ENCODE data around the gene UGT1A3.

UGT1A3 gene

DNA sequence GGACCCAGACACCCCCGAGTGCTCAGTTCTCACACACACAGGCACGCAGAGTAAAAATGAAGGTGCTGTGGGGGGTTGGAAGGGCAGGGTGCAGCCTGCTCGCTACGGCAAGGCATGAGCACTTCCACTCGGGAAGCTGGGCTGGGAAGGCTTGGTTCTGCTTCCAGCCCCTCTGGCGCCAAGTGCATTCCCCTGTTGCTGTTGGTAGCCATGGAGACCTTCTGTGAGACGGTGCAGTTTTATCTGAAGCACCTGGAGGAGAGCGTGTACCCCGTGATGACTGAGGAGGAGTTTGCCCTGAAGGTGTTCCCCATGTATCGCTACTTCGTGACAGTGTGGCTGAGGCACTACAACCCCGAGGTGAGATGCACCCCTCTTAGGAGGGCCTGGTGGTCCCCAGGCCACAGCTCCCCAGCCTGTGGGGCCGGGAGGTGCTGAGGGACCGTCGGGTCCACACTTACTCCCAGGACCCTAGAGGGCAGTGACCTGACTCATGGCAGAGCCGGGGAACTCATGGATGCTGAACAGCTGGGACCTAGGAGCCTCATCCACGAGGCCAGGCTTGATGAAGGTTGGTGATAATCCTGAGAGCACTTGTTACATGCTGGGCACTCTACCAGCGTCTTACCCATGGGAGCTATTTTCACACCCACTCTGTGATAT, 64.8 kb downstream of the UGT1A3 start:
- H3K9ac ChIP-seq (ENCODE audit: low read length), result no peak overlapping the region
- H3K4me1 ChIP-seq (ENCODE audit: insufficient read depth, low read length, severe bottlenecking), result peaks cover 21% of the 10 kb centered on the region
- H3K4me2 ChIP-seq (ENCODE audit: low read length), result peak overlapping the region; percentile 55; the same call in 1 of the 2 replicates
- H3K36me3 ChIP-seq (ENCODE audit: insufficient read depth, low read length), result no peaks in the 10 kb centered on the region
- no peaks in the 10 kb centered on the region; the same call in 1 of the 2 replicates for H3K27me3 ChIP-seq (ENCODE audit: insufficient read depth, low read length)
- no peaks in the 10 kb centered on the region for H3K9me2 ChIP-seq (ENCODE audit: low read depth, low read length)
- H3F3A ChIP-seq (ENCODE audit: insufficient read depth, low read length), result no peaks in the 10 kb centered on the region
- no peak overlapping the region for H2AFZ ChIP-seq (ENCODE audit: low read length)
- TF ChIP-seq CTCF (IDR thresholded peaks at IDR 0.05; ENCODE audit: low read length), result no peak
- no peak for TF ChIP-seq EZH2 (IDR thresholded peaks at IDR 0.05; ENCODE audit: borderline replicate concordance, low read length)
- H4K20me1 ChIP-seq (ENCODE audit: insufficient read depth, low read length), result no peaks in the 10 kb centered on the region
- H3K9me3 ChIP-seq (ENCODE audit: low read length), result no peaks in the 10 kb centered on the region
- no peaks in the 10 kb centered on the region for H3K79me2 ChIP-seq (ENCODE audit: insufficient read depth, low read length)
- no peak overlapping the region for H3K27ac ChIP-seq (ENCODE audit: low read depth, low read length, poor library complexity, severe bottlenecking)
- H3K4me3 ChIP-seq (ENCODE audit: low read depth, low read length, poor library complexity, severe bottlenecking), result peak overlapping the region; percentile 51

GRCh38 chr2:233794128-233794658, 65.4 kb downstream of the UGT1A3 start:
- H3K27me3 ChIP-seq (ENCODE audit: insufficient read depth, low read length), result no peaks in the 10 kb centered on the region; the same call in 1 of the 2 replicates
- no peaks in the 10 kb centered on the region for H3K9me2 ChIP-seq (ENCODE audit: low read depth, low read length)
- no peaks in the 10 kb centered on the region for H3K79me2 ChIP-seq (ENCODE audit: insufficient read depth, low read length)
- peak overlapping the region; percentile 55 for H3K4me2 ChIP-seq (ENCODE audit: low read length)
- peak overlapping the region; percentile 51 for H3K4me3 ChIP-seq (ENCODE audit: low read depth, low read length, poor library complexity, severe bottlenecking)
- no peak overlapping the region for H3K27ac ChIP-seq (ENCODE audit: low read depth, low read length, poor library complexity, severe bottlenecking)
- H2AFZ ChIP-seq (ENCODE audit: low read length), result no peak overlapping the region
- H3K9ac ChIP-seq (ENCODE audit: low read length), result peak overlapping the region; percentile 16; the same call in 1 of the 2 replicates
- no peaks in the 10 kb centered on the region for H3F3A ChIP-seq (ENCODE audit: insufficient read depth, low read length)
- no peaks in the 10 kb centered on the region for H4K20me1 ChIP-seq (ENCODE audit: insufficient read depth, low read length)
- H3K9me3 ChIP-seq (ENCODE audit: low read length), result no peaks in the 10 kb centered on the region
- peaks cover 21% of the 10 kb centered on the region for H3K4me1 ChIP-seq (ENCODE audit: insufficient read depth, low read length, severe bottlenecking)
- H3K36me3 ChIP-seq (ENCODE audit: insufficient read depth, low read length), result no peaks in the 10 kb centered on the region
- TF ChIP-seq EZH2 (IDR thresholded peaks at IDR 0.05; ENCODE audit: borderline replicate concordance, low read length) (no peak), CTCF (IDR thresholded peaks at IDR 0.05; ENCODE audit: low read length) (no peak)

DNA sequence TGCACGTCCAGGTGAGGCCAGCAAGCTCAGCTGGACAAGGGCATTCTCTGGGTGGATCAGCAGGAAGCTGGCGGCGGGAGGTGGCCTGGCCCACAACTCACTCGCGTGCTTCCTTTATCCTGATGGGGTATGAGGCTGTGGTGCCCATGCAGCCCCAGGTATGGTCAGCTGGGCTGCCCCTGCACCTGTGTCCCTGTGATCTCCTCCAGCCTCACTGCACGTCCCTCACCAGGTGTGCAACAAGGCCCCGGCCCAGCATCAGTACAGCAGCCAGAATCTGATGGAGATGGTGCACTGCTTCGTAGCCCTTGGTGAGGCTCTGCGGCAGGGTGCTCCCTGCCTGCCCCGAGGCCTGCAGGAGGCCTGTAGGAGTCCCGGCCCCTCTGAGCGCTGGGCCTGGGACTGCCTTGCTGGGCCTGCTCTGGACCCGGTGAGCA, 66.9 kb downstream of the UGT1A3 start:
- Histone ChIP-seq H3K27me3 (ENCODE audit: insufficient read depth, low read length) (no peaks in the 10 kb centered on the region; the same call in 1 of the 2 replicates), H3K9me2 (ENCODE audit: low read depth, low read length) (no peaks in the 10 kb centered on the region), H3K4me2 (ENCODE audit: low read length) (no peak overlapping the region), H3K9me3 (ENCODE audit: low read length) (no peaks in the 10 kb centered on the region), H3K27ac (ENCODE audit: low read depth, low read length, poor library complexity, severe bottlenecking) (no peak overlapping the region), H3K79me2 (ENCODE audit: insufficient read depth, low read length) (no peaks in the 10 kb centered on the region), H3F3A (ENCODE audit: insufficient read depth, low read length) (no peaks in the 10 kb centered on the region), H3K4me3 (ENCODE audit: low read depth, low read length, poor library complexity, severe bottlenecking) (no peak overlapping the region), H2AFZ (ENCODE audit: low read length) (no peak overlapping the region), H3K9ac (ENCODE audit: low read length) (no peak overlapping the region), H4K20me1 (ENCODE audit: insufficient read depth, low read length) (no peaks in the 10 kb centered on the region), H3K4me1 (ENCODE audit: insufficient read depth, low read length, severe bottlenecking) (peaks cover 21% of the 10 kb centered on the region), H3K36me3 (ENCODE audit: insufficient read depth, low read length) (no peaks in the 10 kb centered on the region)
- TF ChIP-seq CTCF (IDR thresholded peaks at IDR 0.05; ENCODE audit: low read length) (no peak), EZH2 (IDR thresholded peaks at IDR 0.05; ENCODE audit: borderline replicate concordance, low read length) (no peak)
